GM15510 (cell line): Measurements from ENCODE around the gene NCK2.

Source experiments
- POLR2A ChIP-seq: IDR thresholded peaks from 3 replicates; pipeline ENCODE4 v1.6.1; 2011; ENCODE audit warnings: borderline replicate concordance; ENCODE audit not compliant: insufficient read length; ENCODE audit errors: extremely low read depth

The NCK2 gene

DNA sequence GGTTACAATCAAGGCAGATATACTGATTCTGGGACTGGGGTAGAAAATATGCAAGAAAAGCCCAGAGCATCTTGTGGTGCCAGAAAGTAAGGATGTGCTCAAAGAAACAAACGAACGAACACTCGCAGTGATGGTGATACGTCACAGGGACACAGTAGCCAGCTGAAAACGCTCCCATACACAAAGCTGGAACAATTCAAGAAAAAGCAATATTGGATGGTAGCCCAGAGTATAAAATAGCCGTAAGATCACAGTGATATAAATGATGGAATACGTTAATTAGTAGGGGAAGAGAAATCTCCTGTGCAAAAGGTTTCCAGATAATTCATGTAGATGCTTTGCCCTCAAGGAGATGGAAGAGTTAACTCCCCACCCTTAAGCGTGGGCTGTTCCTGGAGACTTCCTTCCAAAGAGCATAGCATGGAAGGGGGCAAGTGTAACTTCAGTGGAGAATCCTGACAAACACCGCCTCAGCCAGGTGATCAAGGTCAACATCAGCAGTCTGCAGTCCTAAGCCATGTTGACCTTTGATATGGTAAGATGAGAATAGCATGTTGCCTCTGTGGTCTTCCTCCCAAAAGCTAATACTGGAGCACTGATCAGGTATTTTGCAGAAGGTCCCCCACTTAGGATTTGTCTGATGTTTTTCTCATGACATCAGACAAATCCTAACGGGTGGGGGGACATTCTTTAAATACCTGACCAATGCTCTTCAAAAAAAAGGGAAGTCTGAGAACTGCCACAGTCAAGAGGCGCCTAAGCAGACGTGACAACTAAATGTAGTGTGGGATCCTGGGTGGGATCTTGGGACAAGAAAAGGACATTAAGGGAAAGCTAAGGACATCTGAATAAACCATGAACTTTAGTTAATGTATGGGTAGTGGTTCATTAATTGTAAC is 99.0 kb downstream of the NCK2 start:
- no peak for TF ChIP-seq POLR2A

DNA sequence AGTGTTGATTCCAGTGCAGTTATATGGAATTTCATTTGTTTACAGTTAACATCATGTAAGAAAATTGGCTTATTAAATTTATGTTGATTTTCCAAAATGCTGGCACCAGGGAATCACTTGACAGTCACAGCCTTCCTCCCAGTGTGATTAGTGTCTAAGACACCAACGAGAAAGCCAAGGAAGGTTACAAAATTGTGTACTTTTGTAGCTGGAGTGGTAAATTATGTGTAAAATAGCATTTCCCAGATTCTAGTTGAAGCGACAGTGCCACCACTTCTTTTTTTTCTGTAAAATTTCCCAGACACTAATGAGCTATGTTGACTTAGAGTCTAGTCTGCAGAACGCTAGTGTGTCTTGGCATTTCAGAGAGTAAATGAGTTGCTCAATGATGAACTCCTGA is 101.3 kb downstream of the NCK2 start:
- no peak for TF ChIP-seq POLR2A

DNA sequence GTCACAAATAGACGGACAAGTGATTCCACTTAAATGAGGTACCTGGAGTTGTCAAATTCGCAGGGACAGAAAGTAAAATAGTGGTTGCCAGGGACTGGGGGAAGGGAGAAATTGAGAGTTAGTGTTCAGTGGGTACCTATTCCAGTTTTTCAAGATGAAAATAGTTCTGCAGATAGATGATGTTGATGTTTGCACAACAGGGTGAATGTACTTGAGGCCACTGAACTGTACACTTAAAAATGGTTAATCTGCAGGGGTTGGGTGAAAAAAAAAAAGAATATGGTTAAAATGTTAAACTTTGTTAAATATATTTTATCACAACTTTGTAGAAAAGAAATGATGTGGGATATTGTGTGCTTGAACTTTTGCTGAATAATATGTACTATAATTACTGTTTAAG is 102.3 kb downstream of the NCK2 start:
- no peak for TF ChIP-seq POLR2A

GRCh38 chr2:105848367-105848766 is 103.7 kb downstream of the NCK2 start:
- no peak for TF ChIP-seq POLR2A

GRCh38 chr2:105849431-105850179 is 104.9 kb downstream of the NCK2 start:
- TF ChIP-seq POLR2A, result no peak

GRCh38 chr2:105852066-105852465 is 107.4 kb downstream of the NCK2 start:
- no peak for TF ChIP-seq POLR2A

GRCh38 chr2:105853354-105854088 is 108.8 kb downstream of the NCK2 start:
- TF ChIP-seq POLR2A, result no peak

DNA sequence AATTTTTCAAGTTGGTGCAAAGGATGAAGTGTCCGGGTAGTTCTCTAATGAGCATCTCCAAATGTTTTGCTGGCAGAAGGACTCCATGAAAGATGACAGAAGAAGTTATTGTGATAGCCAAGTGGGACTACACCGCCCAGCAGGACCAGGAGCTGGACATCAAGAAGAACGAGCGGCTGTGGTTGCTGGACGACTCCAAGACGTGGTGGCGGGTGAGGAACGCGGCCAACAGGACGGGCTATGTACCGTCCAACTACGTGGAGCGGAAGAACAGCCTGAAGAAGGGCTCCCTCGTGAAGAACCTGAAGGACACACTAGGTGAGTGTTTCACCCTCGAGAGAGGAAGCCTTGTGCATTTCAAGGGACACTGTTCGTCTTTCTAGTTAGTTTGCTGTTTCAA is 110.3 kb downstream of the NCK2 start:
- TF ChIP-seq POLR2A, result no peak

DNA sequence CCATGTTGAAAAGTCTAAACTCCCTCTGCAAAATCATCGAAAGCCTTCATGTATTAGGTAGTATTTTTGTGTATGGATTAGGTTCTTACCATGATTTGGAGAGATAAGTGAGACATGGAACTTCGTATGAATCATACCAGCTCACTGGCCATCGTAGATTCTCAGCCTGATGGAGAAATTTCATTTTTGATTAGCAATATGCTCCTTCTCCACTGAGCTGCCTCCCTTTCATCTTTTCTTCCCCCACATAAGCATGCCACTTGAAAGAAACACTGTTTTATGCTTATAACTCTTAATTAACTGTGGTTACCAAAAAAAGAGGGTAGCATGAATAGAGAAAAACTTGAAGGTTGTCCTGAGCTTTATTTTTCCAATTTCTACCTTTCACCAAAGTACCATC is 111.9 kb downstream of the NCK2 start:
- no peak for TF ChIP-seq POLR2A

GRCh38 chr2:105857076-105857740 is 112.5 kb downstream of the NCK2 start:
- no peak for TF ChIP-seq POLR2A

DNA sequence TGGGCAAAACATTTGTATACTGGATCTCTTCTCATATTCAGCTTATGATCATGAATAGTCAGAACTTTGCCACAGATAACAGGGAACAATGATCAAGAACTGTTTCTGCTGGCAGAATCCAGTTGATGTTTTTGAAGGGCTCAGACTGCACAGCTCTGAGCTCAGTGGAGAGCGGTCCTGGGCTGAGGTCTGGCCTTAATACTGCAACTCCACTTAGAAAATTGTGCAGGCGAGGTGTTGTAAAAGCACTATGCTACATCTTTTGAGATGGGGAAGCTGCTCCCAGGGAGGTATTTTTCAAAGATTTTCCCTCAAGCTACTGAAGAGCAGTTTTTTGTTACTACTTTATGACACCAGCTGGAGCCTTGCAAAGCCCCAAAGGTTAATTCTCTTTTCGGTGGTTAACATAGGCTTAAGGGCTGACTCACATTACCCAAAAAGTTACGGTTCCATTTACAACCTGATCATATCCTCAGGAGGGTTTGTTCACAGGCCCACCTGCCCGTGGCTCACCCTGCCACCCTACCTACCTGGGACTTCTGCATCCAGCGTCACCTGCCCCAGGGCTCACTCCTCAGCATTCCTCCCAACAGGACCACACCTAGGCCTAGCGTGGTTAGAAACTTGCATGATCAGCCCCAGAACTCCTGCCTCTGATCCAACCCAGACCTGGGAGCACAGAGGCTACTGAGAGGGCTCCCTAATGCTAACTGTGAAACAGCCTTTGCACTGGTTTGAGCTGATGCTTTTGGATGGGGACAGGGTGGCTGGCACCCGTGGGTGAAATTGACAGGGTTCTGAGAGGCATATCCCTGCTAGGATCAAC is 114.4 kb downstream of the NCK2 start:
- TF ChIP-seq POLR2A, result no peak

DNA sequence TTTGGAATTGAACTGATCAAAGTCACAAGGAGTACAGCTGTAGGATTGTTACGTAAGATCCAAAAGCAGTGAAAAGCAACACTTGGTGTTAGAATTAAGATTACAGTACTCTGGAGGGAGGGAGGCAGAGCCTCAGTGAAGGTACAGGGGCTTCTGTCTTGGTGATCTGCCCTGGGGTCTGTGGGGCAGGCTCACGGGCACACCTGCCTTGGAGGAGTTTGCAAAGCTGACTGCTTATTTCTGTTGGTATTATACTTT is 114.9 kb downstream of the NCK2 start:
- TF ChIP-seq POLR2A, result no peak

DNA sequence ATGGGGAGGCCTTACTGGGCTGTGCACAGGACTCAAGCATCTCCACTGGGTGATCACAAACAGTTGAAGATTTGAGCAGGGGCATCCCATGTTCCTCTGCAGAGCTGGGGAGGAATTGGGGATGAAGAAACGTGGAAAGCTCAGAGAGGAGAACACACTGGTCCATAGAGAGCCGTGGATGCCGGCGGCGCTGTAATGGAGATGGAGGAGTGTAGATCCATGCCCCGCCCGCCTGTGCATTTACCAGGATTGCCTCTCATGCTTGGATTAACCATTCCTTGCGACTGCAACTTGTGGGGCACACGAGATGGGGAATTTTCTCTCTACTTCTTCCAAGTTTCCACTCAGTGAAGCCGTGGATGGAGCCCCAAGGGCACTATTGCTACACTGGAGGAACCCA is 115.9 kb downstream of the NCK2 start:
- no peak for TF ChIP-seq POLR2A

- TF ChIP-seq POLR2A, result no peak
These were observed 116.5 kb downstream of the NCK2 start for GRCh38 chr2:105861200-105861599.
